ENCODE measurements around the gene CD6. TPM values are rescaled to one million over a fixed set of nuclear protein-coding genes. Genes with fewer than 3 reads are reported as not detected.
A peak's percentile ranks its signal among the peaks of the same experiment; 100 is the strongest.

The CD6 gene
- total RNA-seq, 1 donor from 2014 or later: 327 TPM

GRCh38 chr11:61037441-61038093, 66.1 kb downstream of the CD6 start:
- H3K27ac Mint-ChIP-seq: peak overlapping the region; percentile 92
- no peaks in the 10 kb centered on the region for H3K27me3 Mint-ChIP-seq (ENCODE audit: low read depth)
- peak overlapping the region; percentile 47 for H3K4me3 Mint-ChIP-seq (ENCODE audit: low read depth)
- peaks cover 64% of the 10 kb centered on the region for H3K4me1 Mint-ChIP-seq (ENCODE audit: low read depth)
- no peaks in the 10 kb centered on the region for H3K9me3 Mint-ChIP-seq
- intact Hi-C loops (cut with micrococcal nuclease): loop anchor here (1.0 kb wide), 1 partner anchor 11 kb away; no protein-coding TSS in a partner anchor
- no peak for DNase-seq (ENCODE audit: low spot score)
- peaks cover 77% of the 10 kb centered on the region for H3K36me3 Mint-ChIP-seq (ENCODE audit: low read depth)

GRCh38 chr11:61039916-61040315, 68.4 kb downstream of the CD6 start:
- intact Hi-C loops (cut with micrococcal nuclease): loop anchor here (5.0 kb wide), 1 partner anchor 37 kb away; no protein-coding TSS in a partner anchor
- H3K4me3 Mint-ChIP-seq (ENCODE audit: low read depth): peak overlapping the region; percentile 1
- peaks cover 68% of the 10 kb centered on the region for H3K36me3 Mint-ChIP-seq (ENCODE audit: low read depth)
- H3K4me1 Mint-ChIP-seq (ENCODE audit: low read depth): peaks cover 60% of the 10 kb centered on the region
- no peaks in the 10 kb centered on the region for H3K27me3 Mint-ChIP-seq (ENCODE audit: low read depth)
- peak overlapping the region; percentile 95 for H3K27ac Mint-ChIP-seq
- no peak for DNase-seq (ENCODE audit: low spot score)
- H3K9me3 Mint-ChIP-seq: no peaks in the 10 kb centered on the region

- H3K4me1 Mint-ChIP-seq (ENCODE audit: low read depth): peaks cover 60% of the 10 kb centered on the region
- peaks cover 68% of the 10 kb centered on the region for H3K36me3 Mint-ChIP-seq (ENCODE audit: low read depth)
- H3K27ac Mint-ChIP-seq: peak overlapping the region; percentile 95
- DNase-seq (ENCODE audit: low spot score): peak; percentile 90
- H3K4me3 Mint-ChIP-seq (ENCODE audit: low read depth): peak overlapping the region; percentile 52
- no peaks in the 10 kb centered on the region for H3K27me3 Mint-ChIP-seq (ENCODE audit: low read depth)
- no peaks in the 10 kb centered on the region for H3K9me3 Mint-ChIP-seq
- intact Hi-C loops (cut with micrococcal nuclease): loop anchor here (1.0 to 5.0 kb wide), 3 partner anchors 16 to 35 kb away; no protein-coding TSS in a partner anchor
Measured at GRCh38 chr11:61041755-61042518, 70.5 kb downstream of the CD6 start.

- Mint-ChIP-seq H3K4me1 (ENCODE audit: low read depth) (peaks cover 58% of the 10 kb centered on the region), H3K4me3 (ENCODE audit: low read depth) (peak overlapping the region; percentile 63), H3K36me3 (ENCODE audit: low read depth) (peaks cover 69% of the 10 kb centered on the region), H3K27ac (peak overlapping the region; percentile 95), H3K27me3 (ENCODE audit: low read depth) (no peaks in the 10 kb centered on the region), H3K9me3 (no peaks in the 10 kb centered on the region)
- intact Hi-C loops (cut with micrococcal nuclease): loop anchor here (1.0 to 5.0 kb wide), 3 partner anchors 16 to 35 kb away; no protein-coding TSS in a partner anchor
- DNase-seq (ENCODE audit: low spot score): no peak
Measured at GRCh38 chr11:61042537-61042936, 71.1 kb downstream of the CD6 start.

DNA sequence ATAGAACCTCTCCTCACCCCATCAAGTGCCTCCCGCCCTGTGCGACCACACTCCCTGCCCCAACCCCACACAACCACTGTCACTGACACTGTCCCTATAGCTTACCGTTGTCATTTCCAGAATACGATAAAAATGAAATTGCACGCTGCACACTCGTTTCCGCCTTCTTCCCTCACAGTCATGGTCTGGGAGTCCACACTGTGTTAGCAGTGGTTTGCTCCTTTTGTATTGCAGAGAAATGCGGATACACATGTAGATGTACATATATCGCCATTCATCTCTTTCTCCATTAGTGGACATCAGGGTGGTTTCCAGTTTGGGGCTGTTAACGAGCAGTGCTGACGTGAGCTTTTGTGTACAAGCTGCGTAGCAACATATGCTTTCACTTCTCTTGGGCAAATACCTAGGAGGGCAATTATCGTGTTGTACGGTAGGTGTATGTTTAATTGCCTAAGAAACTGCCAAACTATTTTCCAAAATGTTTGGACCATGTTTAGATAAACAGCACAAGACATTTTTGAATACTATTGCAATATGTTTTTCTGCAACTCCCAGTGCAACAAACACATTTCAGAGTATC, 71.6 kb downstream of the CD6 start:
- intact Hi-C loops (cut with micrococcal nuclease): loop anchor here (1.0 to 5.0 kb wide), 3 partner anchors 17 to 34 kb away; no protein-coding TSS in a partner anchor
- no peak for DNase-seq (ENCODE audit: low spot score)
- Mint-ChIP-seq H3K4me3 (ENCODE audit: low read depth) (peak overlapping the region; percentile 63), H3K36me3 (ENCODE audit: low read depth) (peaks cover 69% of the 10 kb centered on the region), H3K27ac (peak overlapping the region; percentile 95), H3K27me3 (ENCODE audit: low read depth) (no peaks in the 10 kb centered on the region), H3K4me1 (ENCODE audit: low read depth) (peaks cover 58% of the 10 kb centered on the region), H3K9me3 (no peaks in the 10 kb centered on the region)

GRCh38 chr11:61045271-61045670, 73.8 kb downstream of the CD6 start:
- H3K27ac Mint-ChIP-seq: peak overlapping the region; percentile 35
- no peak overlapping the region for H3K4me3 Mint-ChIP-seq (ENCODE audit: low read depth)
- intact Hi-C loops (cut with micrococcal nuclease): no loop called here
- no peaks in the 10 kb centered on the region for H3K27me3 Mint-ChIP-seq (ENCODE audit: low read depth)
- H3K36me3 Mint-ChIP-seq (ENCODE audit: low read depth): peaks cover 73% of the 10 kb centered on the region
- no peak for DNase-seq (ENCODE audit: low spot score)
- no peaks in the 10 kb centered on the region for H3K9me3 Mint-ChIP-seq
- H3K4me1 Mint-ChIP-seq (ENCODE audit: low read depth): peaks cover 69% of the 10 kb centered on the region

DNA sequence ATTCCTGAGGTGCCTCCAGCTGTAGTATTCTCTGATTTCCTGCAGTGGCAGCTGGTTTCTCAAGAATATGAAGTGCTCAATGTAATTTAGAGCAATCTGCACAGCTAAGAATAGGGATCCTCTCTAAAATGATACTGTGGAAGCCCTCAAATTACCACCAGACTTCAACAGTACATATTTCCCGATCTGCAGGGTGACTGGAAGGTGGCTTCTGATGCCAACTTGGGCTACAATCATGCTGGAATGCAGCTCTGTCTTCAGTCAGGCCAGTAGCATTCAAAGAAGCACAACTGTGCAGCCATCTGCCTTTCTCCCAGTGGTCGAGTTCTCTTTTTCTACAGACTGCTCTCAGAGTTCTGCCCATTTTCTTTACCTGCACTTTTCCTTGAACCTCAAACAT, 75.4 kb downstream of the CD6 start:
- Mint-ChIP-seq H3K4me1 (ENCODE audit: low read depth) (peaks cover 66% of the 10 kb centered on the region), H3K27me3 (ENCODE audit: low read depth) (no peaks in the 10 kb centered on the region), H3K36me3 (ENCODE audit: low read depth) (peaks cover 75% of the 10 kb centered on the region), H3K9me3 (peaks cover 6% of the 10 kb centered on the region), H3K4me3 (ENCODE audit: low read depth) (no peak overlapping the region), H3K27ac (no peak overlapping the region)
- intact Hi-C loops (cut with micrococcal nuclease): no loop called here
- DNase-seq (ENCODE audit: low spot score): no peak

- peaks cover 6% of the 10 kb centered on the region for H3K9me3 Mint-ChIP-seq
- intact Hi-C loops (cut with micrococcal nuclease): no loop called here
- peak overlapping the region; percentile 71 for H3K27ac Mint-ChIP-seq
- H3K4me1 Mint-ChIP-seq (ENCODE audit: low read depth): peaks cover 63% of the 10 kb centered on the region
- peak overlapping the region; percentile 34 for H3K4me3 Mint-ChIP-seq (ENCODE audit: low read depth)
- peaks cover 75% of the 10 kb centered on the region for H3K36me3 Mint-ChIP-seq (ENCODE audit: low read depth)
- H3K27me3 Mint-ChIP-seq (ENCODE audit: low read depth): no peaks in the 10 kb centered on the region
- no peak for DNase-seq (ENCODE audit: low spot score)
Measured at GRCh38 chr11:61048368-61049062, 77.0 kb downstream of the CD6 start.

DNA sequence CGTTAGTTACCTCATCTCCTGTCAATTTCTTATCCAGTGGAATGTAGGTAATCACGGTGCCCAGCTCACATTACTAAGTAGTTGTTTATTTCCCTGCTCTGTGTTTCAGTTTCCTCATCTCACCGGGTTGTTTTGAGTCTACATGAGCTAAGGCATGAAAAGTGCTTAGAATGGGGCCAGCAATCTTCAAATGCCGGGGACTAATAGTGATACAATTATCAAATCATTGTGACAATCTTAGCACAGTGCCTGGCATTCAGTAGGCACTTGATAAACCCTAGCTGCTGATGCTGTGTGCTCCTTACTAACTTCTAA, 77.5 kb downstream of the CD6 start:
- H3K36me3 Mint-ChIP-seq (ENCODE audit: low read depth): peaks cover 80% of the 10 kb centered on the region
- H3K4me3 Mint-ChIP-seq (ENCODE audit: low read depth): peak overlapping the region; percentile 34
- peak overlapping the region; percentile 71 for H3K27ac Mint-ChIP-seq
- peaks cover 68% of the 10 kb centered on the region for H3K4me1 Mint-ChIP-seq (ENCODE audit: low read depth)
- no peak for DNase-seq (ENCODE audit: low spot score)
- no peaks in the 10 kb centered on the region for H3K27me3 Mint-ChIP-seq (ENCODE audit: low read depth)
- H3K9me3 Mint-ChIP-seq: peaks cover 6% of the 10 kb centered on the region
- intact Hi-C loops (cut with micrococcal nuclease): no loop called here

DNA sequence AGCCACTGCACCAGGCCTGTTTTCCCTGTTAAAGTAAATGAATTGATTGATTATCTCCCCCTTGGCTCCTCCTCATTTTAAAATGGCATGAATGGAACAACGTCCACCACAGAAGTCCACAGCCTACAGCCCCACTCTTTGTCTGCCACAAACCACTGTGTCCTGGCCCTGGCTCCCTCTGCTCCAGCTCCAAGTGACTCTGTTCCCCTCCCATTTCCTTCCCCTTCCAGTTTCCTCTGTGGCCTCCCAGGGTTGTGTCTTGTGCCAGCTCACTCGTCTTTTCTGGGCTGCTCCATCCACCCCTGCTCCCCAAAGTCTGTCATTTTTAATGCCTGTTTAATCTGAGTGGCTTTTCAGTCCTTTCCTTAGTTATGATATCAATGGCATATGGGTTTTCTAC, 78.4 kb downstream of the CD6 start:
- Mint-ChIP-seq H3K27ac (peak overlapping the region; percentile 84), H3K36me3 (ENCODE audit: low read depth) (peaks cover 86% of the 10 kb centered on the region), H3K4me3 (ENCODE audit: low read depth) (peak overlapping the region; percentile 54), H3K4me1 (ENCODE audit: low read depth) (peaks cover 75% of the 10 kb centered on the region), H3K27me3 (ENCODE audit: low read depth) (no peaks in the 10 kb centered on the region), H3K9me3 (peaks cover 6% of the 10 kb centered on the region)
- intact Hi-C loops (cut with micrococcal nuclease): no loop called here
- DNase-seq (ENCODE audit: low spot score): no peak

DNA sequence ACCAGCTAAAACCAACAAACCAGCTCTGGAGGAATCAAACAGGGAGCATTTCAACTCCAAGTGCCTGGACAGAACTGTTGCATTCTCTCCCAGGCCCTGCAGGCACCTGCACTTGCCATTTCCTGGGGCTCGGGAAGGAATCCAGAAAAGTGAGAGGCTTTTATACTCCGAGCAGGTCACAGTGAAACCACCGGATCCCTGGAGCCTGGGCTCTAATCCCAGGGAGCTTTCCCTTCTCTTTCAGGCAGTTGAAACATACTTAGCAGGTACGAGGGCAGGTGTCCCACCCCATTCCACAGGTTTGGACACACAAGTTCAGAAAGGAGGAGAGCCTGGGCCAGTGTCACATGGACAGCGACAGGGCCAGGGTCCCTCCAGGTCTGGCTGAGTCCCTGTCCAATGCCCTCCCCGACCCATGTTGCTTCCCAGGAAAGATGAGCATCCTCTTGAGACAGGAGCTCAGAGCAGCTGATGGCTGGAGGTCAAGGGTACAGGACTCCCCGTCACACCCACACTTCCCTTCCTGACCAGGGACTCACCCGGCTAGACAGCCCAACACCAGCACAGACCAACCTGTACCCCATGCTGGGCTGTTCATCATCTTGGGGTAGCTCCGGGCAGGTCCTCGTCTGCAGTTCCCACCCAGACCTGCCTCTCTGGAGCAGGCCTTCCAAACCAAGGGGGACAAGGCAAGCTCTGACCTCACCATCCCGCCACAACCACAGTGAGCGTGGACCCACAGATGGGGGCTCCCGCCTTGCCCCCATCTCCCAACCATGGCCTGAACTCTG, 80.9 kb downstream of the CD6 start:
- Mint-ChIP-seq H3K4me3 (ENCODE audit: low read depth) (no peak overlapping the region), H3K4me1 (ENCODE audit: low read depth) (peaks cover 84% of the 10 kb centered on the region), H3K36me3 (ENCODE audit: low read depth) (peaks cover 90% of the 10 kb centered on the region), H3K27me3 (ENCODE audit: low read depth) (no peaks in the 10 kb centered on the region), H3K9me3 (peaks cover 6% of the 10 kb centered on the region), H3K27ac (peak overlapping the region; percentile 96)
- intact Hi-C loops (cut with micrococcal nuclease): no loop called here
- no peak for DNase-seq (ENCODE audit: low spot score)

DNA sequence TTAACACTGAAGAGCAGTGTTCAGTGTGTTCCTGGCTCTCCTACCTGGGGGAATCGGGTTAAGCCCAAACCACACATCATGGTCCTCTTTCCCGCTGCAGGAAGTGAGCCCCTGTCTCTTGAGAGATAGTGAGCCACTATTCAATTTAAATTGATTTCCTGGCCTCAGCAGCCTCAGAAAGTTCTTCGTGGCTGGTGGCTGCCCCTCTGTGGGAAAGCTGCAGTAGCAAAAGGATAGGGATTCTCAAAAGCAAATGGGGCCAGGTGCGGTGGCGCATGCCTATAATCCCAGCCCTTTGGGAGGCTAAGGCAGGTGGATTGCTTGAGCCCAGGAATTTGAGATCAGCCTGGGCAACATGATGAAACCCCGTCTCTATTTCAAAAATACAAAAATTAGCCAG, 81.7 kb downstream of the CD6 start:
- intact Hi-C loops (cut with micrococcal nuclease): no loop called here
- DNase-seq (ENCODE audit: low spot score): no peak
- H3K4me1 Mint-ChIP-seq (ENCODE audit: low read depth): peaks cover 83% of the 10 kb centered on the region
- peaks cover 88% of the 10 kb centered on the region for H3K36me3 Mint-ChIP-seq (ENCODE audit: low read depth)
- peaks cover 6% of the 10 kb centered on the region for H3K9me3 Mint-ChIP-seq
- no peaks in the 10 kb centered on the region for H3K27me3 Mint-ChIP-seq (ENCODE audit: low read depth)
- H3K27ac Mint-ChIP-seq: peak overlapping the region; percentile 96
- peak overlapping the region; percentile 41 for H3K4me3 Mint-ChIP-seq (ENCODE audit: low read depth)
